HG03457 (cell line): ENCODE measurements around the gene KPNA5.
A peak's percentile ranks its signal among the peaks of the same experiment; 100 is the strongest.
"Not testable (repeated sequence)": the region's sequence is repeated elsewhere in the genome, so short reads cannot be mapped to it uniquely, and the experiment has no call there.

Experiments used
- ATAC-seq: cut with Tn5 transposase; IDR thresholded peaks from one replicate; pipeline ENCODE4 v1.9.1; 2021; ENCODE audit warnings: moderate number of reproducible peaks; ENCODE audit not compliant: unreplicated experiment

Gene KPNA5

DNA sequence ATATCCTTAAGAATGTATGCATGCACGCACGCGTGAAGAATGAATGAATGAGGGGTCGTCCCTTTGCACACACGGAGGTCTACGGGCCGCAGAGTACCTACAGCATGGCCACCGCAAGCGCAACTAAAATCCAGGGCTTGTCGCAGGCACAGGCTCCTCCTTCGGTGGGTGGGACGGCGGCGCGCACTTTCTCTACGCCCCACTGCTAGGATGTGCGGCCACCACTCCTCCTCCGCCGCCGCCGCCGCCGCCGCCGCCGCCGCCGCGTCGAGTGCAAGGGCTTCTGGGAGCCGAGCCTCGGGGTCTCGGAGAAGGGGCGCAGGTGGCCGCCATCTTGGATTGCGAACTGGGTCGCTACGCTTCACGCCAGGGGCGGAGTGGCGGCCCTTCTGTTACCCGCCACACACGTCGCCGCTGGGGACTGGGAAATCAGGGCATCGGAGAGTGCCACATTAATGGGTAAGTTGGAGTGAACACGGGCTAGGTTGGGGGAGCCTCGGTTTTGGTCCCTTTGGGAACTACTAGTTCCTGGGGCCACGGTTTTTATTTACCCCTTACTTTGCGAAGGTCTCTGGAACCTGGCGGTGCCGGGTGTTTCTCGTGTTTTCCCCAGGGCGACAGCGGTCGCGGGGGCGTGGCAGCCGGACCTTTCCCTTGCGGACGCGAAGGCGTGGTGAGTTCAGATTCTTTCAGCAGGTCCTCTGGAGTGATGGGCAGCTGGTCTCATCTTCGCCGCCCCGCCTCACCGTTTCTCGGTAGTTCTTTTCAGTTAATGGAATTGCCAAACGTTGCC, at the start of gene KPNA5:
KPNA5 (plus strand) TSS at position 332 of the 793 bp plus-strand sequence; CDS start at position 456, 124 bp downstream.
- peak; percentile 91 for ATAC-seq

DNA sequence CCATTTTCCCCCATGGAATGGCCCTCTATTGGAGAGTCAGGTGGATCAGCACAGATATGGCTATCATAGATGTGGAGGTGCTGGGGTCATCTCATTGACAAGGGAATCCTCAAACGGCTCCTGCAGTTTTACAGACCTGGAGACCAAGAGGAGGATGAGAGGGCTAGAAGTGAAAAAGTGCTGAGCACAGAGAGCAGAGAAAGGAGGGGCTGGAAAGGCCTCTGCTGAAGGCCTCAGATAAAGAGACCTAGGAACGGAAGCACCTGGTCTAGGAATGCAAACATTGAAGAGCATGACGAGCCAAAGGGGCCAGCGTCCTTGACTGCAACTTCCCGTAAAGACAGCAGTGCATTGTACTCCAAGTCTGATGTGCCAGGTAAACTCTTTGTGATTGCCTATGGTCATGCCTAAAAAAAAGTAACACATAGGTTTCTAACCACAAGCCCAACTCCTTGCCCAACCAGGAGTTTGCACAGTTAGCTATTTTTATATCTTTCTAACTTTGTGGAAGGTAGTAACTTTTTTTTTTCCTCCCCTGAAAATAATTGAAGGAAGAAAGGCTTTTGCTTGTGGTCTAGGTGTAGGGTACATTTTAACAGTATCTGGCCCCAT, 49.5 kb upstream of the KPNA5 start:
- no peak for ATAC-seq

DNA sequence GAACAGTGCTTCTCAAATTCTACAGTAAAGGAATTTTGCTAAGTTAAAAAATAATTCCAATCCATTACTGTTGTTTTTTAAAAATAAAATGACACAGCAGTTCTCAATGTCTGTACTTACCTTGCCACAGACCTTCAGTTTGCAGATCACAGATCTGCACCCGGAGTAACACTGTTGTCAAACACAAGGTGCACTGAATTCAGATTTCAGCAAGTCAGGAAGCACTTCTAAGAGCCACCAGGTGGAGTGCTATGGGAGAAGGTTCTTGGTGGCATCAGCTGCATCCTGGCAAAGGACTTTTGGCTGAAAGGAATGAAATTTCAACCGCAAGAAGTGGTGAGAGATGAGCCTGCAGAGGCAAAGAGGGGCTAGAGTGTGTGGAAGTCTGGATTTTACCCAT, 47.3 kb upstream of the KPNA5 start:
- ATAC-seq: no peak

DNA sequence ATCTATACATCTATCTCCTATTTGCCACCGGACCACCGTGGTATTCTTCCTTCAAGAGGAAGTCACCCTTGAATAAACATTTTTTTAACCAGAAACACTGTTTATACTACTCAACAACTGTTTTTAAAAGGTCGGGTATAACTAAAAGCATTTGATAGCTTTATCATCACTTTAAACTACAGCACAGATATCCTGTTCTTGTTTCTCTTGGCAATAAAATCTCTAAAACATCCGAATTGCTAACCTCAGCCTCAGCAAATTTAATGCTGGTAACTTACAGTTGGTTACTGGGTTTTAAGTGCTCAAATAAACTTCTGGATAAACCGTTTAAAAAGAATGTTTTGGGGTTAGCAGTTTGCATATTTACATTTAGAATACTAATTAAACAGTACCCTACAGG, 32.9 kb upstream of the KPNA5 start:
- no peak for ATAC-seq

DNA sequence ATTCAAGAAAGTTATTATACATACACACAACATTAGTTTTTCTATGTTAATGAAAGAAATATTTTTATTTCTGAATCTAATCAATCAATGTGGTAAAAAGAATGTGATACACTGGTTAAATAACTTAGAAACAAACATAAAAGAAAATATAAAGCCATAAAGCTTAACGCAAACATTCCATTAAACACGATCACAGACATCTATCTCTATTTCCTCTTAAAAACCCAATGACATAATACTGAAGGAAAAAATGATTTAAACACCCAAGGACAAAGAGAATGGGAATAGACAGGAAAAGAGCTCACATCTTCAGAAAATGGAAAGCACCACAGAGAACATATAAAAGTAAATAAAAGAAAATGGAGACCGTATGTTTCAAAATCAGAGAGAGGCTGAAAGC, 31.9 kb upstream of the KPNA5 start:
- ATAC-seq: no peak

DNA sequence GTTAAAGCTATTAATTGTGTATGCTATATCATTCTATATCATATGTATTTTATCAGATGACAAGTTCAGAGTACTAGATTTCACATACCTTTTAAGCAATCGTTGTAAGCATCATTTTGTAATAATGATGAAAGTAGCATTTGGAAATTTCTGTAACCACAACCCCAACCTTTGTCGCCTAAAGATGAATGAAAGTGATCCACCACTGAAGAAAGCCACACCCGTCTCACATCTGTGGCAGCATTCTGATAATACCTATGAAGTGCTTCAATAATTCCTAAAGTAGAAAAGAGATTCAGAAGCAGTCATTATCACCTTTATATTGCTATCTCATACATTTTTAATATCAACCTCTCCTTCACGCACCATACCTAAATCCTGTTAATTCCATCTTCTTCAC, 29.1 kb upstream of the KPNA5 start:
- ATAC-seq: no peak

DNA sequence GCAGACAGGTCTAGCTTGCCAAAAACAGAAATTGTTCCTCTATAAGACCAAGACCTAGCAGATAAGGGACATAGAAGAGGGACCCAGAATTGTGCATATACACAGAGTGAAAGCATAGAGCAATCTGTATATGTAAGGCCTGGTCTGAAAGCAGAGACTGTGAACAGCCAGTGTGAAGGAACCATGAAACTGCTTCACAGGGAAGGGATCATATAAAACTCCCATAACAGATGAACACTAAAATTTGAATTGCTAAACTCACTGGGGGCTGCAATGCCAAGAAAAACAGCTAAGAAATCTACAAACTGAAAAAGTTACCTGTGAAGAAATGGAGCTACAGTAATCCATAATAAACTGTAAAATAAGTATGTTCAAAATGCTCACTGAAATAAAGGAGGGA, 19.4 kb upstream of the KPNA5 start:
- no peak for ATAC-seq

DNA sequence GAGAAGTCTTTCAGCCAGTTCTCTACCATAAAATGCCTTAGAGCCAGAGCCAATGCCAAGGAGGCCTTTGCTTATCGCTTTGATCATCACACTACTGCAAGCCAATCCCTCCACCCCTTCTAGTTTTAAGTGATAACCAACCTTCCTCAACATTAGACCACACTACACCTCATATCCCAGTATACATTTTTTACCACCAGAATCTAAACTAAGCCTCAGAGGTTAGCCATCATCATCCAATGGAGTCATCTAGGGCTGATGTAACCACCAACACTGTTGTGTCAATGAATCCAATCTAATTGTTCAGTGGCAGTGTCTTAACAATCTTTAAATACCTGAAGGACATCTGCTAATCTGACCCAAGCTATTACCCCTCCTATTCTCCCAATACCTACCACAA, 18.8 kb upstream of the KPNA5 start:
- ATAC-seq: no peak

DNA sequence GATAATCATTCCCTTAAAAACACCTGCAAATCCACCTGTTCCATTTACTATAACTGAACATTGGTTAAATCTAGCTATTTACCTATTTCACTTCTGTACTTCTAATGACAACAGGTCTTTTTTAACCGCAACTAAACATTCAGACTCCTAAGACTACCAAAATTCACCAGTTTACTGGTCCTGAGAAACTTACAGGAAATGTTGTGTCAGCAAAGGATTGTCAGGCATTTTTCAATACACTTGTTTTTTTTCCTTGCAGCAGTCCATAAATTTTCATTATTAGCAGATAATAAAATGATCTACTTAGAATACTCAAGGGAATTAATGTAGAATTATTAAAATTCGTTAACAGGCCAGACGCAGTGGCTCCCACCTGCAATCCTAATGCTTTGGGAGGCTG, 17.7 kb upstream of the KPNA5 start:
- no peak for ATAC-seq

DNA sequence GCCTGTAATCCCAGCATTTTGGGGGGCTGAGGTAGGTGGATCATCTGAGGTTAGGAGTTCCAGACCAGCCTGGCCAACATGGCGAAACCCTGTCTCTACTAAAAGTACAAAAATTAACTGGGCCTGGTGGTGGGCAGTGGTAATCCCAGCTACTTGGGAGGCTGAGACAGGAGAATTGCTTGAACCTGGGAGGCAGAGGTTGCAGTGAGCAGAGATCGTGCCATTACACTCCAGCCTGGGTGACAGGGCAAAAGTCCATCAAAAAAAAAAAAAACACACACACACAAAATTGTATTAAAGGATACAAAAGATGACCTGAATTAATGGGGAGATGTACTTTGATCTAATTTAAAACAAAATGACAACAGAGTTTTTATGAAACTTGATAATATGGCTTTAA, 16.8 kb upstream of the KPNA5 start:
- ATAC-seq: not testable (repeated sequence)

DNA sequence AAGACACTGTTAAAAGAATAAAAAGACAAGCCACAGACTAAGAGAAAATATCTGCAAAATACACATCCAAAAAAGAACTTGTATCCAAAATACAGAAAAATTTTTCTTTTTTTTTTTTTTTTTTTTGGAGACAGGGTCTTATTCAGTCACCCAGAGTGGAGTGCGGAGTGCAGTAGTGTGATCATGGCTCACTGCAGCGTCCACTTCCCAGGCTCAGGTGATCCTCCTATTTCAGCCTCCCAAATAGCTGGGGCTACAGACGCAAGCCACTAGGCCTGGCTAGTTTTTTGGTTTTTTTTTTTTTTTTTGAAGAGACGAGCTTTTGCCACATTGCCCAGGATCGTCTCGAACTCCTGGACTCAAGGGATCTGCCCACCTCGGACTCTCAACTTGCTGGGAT, 15.5 kb upstream of the KPNA5 start:
- ATAC-seq: no peak

DNA sequence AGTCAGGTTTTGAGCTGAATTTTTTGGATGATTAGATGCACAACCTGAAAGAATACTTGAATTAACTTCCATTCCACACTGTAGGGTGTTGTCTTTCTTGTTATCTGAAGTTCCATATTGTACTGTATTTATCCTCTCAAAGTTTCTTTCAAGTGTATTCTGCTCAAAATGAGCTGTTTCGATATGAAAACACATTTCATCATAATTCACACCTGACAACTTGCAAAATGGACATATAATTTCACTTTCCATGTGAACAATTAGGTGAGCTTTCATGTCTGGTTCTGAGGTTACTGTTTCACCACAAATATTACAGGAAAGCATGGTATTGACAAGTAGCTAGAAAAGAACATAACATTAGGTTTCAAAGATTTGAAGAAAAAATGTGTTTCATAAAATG, 14.1 kb upstream of the KPNA5 start:
- ATAC-seq: no peak

DNA sequence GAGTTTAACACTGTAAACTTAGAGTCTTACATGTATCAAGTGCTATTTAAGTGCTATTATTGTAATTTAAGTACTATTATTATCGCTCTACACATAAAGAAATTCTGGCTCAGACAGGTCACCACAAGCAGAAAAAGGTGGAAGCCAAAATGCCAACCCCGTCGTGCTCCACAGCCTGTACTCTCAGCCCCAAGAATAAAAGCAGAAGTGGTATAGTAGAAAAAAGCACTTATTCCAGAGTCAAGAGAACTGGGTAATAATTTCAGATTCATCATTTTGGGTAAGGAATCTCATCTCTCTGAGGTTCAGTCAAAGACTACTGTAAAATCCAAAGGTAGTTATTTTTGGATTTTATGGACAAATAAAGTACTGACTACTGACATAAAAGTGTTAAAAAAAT, 13.4 kb upstream of the KPNA5 start:
- ATAC-seq: no peak

DNA sequence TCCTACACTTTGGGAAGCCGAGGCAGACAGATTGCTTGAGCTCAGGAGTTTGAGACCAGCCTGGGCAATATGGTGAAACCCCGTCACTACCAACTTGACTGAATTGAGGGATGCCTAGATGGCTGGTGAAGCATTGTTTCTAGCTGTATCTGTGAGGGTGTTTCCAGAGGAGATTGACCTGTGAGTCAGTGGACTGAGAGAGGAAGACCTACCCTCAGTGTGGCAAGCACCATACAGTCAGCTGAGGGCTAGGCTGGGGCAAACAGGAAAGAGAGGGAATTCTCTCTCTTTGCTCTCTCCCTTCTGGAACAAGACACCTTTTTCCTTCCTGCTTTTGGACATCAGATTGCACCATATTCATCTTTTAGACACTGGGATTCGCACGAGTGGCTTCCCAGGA, 8.7 kb upstream of the KPNA5 start:
- ATAC-seq: no peak

DNA sequence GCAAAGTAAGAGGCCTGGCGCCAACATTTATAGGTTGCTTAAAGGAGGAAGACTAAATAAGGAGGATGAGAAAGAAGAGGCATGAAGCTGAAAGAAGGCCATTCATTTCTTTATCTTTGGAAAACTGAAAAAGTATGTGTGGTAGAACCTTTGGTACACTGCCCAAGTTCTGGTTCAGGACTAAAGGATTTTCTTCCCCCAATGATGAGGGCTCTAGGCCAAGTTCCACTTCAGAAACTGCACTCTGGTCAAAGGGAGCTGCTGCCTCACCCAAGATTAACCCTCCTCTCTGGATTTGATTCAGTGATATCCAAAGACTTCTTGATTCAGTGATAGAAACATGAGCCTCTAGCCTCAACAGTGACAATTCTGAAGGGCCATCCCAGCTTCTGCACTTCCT, 5.0 kb upstream of the KPNA5 start:
- no peak for ATAC-seq

DNA sequence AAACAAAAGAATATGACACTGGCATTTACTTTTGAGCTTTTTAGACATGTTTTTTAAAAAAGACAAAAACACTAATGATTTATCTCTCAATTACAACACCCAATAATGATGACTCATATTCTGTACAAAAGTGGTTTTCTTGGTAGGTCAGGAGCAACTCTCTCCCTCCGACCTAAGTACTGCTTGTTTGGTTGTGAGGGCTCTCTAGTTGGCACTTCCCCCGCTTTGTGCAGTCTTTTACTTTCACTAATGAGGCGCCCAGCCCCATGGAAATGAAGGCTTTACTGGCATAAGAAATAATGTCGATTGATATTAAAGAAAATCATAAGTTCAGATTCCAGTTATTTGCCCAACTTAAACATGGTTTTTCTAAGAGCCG, 1.3 kb downstream of the KPNA5 start:
- ATAC-seq: peak; percentile 40

DNA sequence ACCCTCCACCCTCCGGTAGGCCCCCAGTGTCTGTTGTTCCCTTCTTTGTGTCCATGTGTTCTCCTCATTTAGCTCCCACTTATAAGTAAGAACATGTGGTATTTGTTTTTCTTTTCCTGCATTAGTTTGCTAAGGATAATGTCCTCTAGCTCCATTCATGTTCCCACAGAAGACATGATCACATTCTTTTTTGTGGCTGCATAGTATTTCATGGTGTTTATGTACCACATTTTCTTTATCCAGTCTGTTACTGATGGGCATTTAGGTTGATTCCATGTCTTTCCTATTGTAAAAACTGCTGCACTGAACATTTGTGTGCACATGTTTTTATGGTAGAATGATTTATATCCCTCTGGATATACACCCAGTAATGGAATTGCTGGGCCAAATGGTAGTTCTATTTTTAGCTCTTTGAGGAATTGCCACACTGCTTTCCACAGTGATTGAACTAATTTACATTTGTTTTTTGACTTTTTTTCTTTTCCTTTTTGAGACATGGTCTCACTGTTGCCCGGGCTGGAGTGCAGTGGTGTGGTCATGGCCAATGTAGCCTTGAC, 4.5 kb downstream of the KPNA5 start:
- ATAC-seq: no peak

DNA sequence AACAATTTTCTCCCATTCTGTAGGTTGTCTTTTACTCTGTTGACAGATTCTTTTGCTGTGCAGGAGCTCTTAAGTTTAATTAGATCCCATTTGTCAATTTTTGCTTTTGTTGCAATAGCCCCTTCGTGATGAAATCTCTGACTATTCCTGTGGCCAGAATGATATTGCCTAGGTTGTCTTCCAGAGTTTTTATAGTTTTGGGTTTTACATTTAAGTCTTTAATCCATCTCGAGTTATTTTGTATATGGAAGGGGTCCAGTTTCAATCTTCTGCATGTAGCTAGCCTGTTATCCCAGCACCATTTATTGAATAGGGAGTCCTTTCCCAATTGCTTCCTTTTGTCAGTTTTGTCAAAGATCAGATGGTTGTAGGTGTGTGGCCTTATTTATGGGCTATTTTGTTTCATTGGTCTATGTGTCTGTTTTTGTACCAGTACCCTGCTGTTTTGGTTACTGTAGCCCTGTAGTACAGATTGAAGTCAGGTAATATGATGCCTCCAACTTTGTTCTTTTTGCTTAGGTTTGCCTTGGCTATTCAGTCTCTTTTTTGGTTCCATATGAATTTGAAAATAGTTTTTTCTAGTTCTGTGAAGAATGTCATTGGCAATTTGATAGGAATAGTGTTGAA, 5.6 kb downstream of the KPNA5 start:
- not testable (repeated sequence) for ATAC-seq

DNA sequence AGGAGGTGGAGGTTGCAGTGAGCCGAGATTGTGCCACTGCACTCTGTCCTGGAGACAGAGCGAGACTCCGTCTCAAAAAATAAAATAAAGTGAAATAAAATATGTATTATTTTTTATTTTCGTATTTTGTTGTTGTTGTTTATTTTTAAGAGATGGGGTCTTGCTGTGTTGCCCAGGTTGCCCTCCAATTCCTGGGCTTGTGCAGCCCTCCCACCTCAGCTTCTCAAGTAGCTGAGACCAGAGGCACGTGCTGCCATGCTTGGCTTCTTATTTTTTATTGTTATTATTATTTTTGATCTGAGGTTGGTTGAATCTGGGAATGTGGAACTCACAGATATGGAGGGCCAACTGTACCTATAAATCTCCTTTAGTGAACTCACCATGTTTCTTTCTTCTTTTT, 10.1 kb downstream of the KPNA5 start:
- no peak for ATAC-seq

DNA sequence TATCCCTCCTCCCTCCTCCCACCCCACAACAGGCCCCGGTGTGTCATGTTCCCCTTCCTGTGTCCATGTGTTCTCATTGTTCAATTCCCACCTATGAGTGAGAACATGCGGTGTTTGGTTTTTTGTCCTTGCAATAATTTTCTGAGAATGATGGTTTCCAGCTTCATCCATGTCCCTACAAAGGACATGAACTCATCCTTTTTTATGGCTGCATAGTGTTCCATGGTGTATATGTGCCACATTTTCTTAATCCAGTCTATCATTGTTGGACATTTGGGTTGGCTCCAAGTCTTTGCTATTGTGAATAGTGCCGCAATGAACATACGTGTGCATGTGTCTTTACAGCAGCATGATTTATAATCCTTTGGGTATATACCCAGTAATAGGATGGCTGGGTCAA, 11.9 kb downstream of the KPNA5 start:
- ATAC-seq: not testable (repeated sequence)

DNA sequence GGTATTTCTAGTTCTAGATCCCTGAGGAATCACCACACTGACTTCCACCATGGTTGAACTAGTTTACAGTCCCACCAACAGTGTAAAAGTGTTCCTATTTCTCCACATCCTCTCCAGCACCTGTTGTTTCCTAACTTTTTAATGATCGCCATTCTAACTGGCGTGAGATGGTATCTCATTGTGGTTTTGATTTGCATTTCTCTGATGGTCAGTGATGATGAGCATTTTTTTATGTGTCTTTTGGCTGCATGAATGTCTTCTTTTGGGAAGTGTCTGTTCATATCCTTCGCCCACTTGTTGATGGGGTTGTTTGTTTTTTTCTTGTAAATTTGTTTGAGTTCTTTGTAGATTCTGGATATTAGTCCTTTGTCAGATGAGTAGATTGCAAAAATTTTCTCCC, 12.3 kb downstream of the KPNA5 start:
- not testable (repeated sequence) for ATAC-seq

DNA sequence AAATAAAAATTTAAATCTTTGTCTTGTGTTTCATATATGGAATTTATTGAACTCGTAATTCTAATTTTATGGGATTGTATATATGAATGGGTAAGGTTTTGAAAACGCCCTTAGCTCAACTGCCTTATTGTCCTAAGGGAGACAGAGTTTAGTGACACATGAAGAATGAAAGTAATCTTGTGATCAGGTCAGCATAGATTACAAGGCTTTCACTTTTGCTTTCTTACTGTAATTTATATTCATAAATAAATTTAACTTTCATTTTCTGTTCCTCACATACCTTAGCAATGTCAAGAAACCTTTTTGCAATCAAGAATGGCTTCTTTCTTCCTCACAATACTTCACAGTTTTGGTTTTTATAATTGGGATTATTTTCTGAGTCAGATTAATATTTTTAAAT, 14.4 kb downstream of the KPNA5 start:
- peak; percentile 90 for ATAC-seq
